OCI-LY1 (cell line): ENCODE measurements around the gene BMP4.

Experiments
- CTCF ChIP-seq: fragments of 200-600 bp; sonication (generic), shearing (Covaris generic); IDR thresholded peaks from 2 replicates; pipeline ENCODE4 v1.5.1; 2017; ENCODE audit warnings: mild to moderate bottlenecking, antibody characterized with exemption, low read length, moderate library complexity, mixed read lengths
- EZH2 ChIP-seq: fragments of 200-600 bp; sonication (generic), shearing (Covaris generic); IDR thresholded peaks from 2 replicates; pipeline ENCODE4 v1.8.0; 2017; ENCODE audit warnings: borderline replicate concordance, mixed run types, mild to moderate bottlenecking, antibody characterized with exemption, low read length, moderate library complexity, mixed read lengths

GRCh38 chr14:53942970-53943750, 13.5 kb downstream of the BMP4 start:
- TF ChIP-seq EZH2 (no peak), CTCF (no peak)
